Measurements from ENCODE around the gene BICDL2.

DNA sequence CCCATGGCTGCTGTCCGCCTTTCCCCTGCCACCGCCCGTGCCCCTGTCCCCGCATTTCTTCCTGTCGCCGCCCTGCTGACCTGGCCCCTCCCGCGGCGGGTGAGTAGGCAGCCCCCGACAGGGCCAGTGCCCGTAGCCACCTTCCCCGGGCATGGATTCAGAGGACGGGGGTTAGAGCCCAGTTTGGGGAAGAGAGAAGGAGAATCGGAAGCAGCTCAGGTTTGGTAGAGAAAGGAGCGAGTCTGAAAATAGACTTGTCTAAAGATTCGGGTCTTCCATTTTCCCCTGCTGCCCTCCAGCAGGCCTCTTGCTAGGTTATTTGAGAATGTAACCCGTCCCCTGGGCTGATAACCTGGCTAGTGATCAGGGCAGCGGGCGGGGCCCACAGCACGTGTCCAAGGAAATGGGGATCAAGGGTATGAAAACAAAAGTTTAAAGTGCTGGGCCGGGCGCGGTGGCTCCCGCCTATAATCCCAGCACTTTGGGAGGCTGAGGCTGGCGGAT is 31.9 kb downstream of the BICDL2 start:
- TF ChIP-seq, protein P1, sequence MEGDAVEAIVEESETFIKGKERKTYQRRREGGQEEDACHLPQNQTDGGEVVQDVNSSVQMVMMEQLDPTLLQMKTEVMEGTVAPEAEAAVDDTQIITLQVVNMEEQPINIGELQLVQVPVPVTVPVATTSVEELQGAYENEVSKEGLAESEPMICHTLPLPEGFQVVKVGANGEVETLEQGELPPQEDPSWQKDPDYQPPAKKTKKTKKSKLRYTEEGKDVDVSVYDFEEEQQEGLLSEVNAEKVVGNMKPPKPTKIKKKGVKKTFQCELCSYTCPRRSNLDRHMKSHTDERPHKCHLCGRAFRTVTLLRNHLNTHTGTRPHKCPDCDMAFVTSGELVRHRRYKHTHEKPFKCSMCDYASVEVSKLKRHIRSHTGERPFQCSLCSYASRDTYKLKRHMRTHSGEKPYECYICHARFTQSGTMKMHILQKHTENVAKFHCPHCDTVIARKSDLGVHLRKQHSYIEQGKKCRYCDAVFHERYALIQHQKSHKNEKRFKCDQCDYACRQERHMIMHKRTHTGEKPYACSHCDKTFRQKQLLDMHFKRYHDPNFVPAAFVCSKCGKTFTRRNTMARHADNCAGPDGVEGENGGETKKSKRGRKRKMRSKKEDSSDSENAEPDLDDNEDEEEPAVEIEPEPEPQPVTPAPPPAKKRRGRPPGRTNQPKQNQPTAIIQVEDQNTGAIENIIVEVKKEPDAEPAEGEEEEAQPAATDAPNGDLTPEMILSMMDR (conservative IDR thresholded peaks at IDR 0.05; ENCODE audit: low read length) = no peak
- no peak for TF ChIP-seq EZH2phosphoT487 (IDR thresholded peaks at IDR 0.05; ENCODE audit: borderline replicate concordance)

Measured in Loucy (cell line).